Testis (tissue), 3 donors: ENCODE results near the gene SERPINB11. TPM values are rescaled to one million over a fixed set of nuclear protein-coding genes. Genes with fewer than 3 reads are reported as not detected.

Experiments
- DNase-seq: peaks from one replicate; pipeline ENCODE4 v3.0.0-alpha.2; 2019
- H3K27ac ChIP-seq, 2 donors: fragments of 200-600 bp; sonication (generic); one replicate each; pipeline ENCODE4 v1.5.1; 2019
- H3K27me3 ChIP-seq: fragments of 200-600 bp; sonication (generic); one replicate; pipeline ENCODE4 v1.5.1; 2019
- H3K36me3 ChIP-seq: fragments of 200-600 bp; sonication (generic); one replicate; pipeline ENCODE4 v1.5.1; 2017; ENCODE audit warnings: low read depth; ENCODE audit errors: missing control alignments
- H3K4me1 ChIP-seq: fragments of 200-600 bp; sonication (generic); one replicate; pipeline ENCODE4 v1.5.1; 2019
- H3K4me3 ChIP-seq, 2 donors: fragments of 200-600 bp; sonication (generic); one replicate each; pipeline ENCODE4 v1.5.1; 2017 to 2019
- H3K9me3 ChIP-seq: fragments of 200-600 bp; sonication (generic); one replicate; pipeline ENCODE4 v1.5.1; 2017
- POLR2A ChIP-seq: fragments of 450-650 bp; IDR thresholded peaks from one replicate; pipeline ENCODE4 v1.6.1; 2017; ENCODE audit warnings: antibody characterized with exemption, mild to moderate bottlenecking, moderate library complexity
- WGBS, 2 donors: methylation state at CpG; one replicate each; pipeline ENCODE4 v1.1.5; 2018; 5-methylcytosine and 5-hydroxymethylcytosine counted together
- intact Hi-C: fragments of 100-400 bp; cut with DNase I; formaldehyde crosslinking; loops from one replicate; pipeline ENCODE4 v1.15.1; 2023; ENCODE audit warnings: low total_unique reads
- polyA plus RNA-seq: library from polyadenylated mRNA; stranded (reverse); fragments of 350-450 nt; fragmentation: Illumina TruSeq; extraction: RNeasy Lipid Tissue Mini Kit (QIAGEN cat#74804); gene quantifications from one replicate; pipeline ENCODE4 v1.2.3, GENCODE V29; 2014; ENCODE audit warnings: low read depth, low replicate concordance; ENCODE audit not compliant: insufficient read depth
- total RNA-seq, 2 donors: library from RNA; depleted of rRNA; stranded (reverse); fragments of >200 nt; gene quantifications; one replicate each; pipeline ENCODE4 v1.2.3, GENCODE V29; 2016
- TF ChIP-seq, protein P1 (sequence below), 3 experiments: fragments of 450-650 bp in 2 of 3; fragments of 200-600 bp in 1 of 3; sonication (generic) in 1 of 3; IDR thresholded peaks; one replicate each; pipeline ENCODE4 v1.5.1; 2016 to 2019; ENCODE audit warnings: antibody characterized with exemption in 3 of 3, mild to moderate bottlenecking in 2 of 3, moderate library complexity in 1 of 3

SERPINB11 gene
- total and polyA plus RNA-seq, 3 donors from 2014 or later = 0.34 to 2.0 (median 0.50) TPM

DNA sequence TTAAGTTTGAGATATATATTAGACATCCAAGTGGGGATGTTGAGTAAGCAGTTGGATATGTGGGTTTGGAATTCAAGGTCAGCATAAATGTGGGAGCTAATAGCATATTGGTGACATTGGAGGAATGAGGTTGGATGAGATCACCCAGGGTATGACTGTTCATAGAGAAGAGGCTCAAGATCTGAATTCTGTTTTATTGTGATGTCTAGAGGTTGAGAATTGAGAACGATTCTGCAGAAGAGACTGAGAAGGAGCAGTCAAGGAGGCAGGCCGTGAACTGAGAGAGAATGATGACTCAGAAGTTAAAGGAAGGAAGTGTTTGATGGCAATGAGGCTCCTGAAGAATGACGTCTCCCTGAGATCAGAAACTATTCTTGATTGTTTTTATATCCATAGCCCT lies 5.9 kb downstream of the SERPINB11 start:
- WGBS, 2 donors = 76 to 88% methylated on average over 3 of the region's 3 CpGs
- H3K4me3 ChIP-seq = no peak overlapping the region
- no peak for DNase-seq
- intact Hi-C loops = no loop called here
- no peaks in the 10 kb centered on the region for H3K9me3 ChIP-seq
- no peaks in the 10 kb centered on the region for H3K36me3 ChIP-seq
- H3K4me1 ChIP-seq = no peaks in the 10 kb centered on the region
- TF ChIP-seq, protein P1, sequence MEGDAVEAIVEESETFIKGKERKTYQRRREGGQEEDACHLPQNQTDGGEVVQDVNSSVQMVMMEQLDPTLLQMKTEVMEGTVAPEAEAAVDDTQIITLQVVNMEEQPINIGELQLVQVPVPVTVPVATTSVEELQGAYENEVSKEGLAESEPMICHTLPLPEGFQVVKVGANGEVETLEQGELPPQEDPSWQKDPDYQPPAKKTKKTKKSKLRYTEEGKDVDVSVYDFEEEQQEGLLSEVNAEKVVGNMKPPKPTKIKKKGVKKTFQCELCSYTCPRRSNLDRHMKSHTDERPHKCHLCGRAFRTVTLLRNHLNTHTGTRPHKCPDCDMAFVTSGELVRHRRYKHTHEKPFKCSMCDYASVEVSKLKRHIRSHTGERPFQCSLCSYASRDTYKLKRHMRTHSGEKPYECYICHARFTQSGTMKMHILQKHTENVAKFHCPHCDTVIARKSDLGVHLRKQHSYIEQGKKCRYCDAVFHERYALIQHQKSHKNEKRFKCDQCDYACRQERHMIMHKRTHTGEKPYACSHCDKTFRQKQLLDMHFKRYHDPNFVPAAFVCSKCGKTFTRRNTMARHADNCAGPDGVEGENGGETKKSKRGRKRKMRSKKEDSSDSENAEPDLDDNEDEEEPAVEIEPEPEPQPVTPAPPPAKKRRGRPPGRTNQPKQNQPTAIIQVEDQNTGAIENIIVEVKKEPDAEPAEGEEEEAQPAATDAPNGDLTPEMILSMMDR (IDR thresholded peaks at IDR 0.05) = no peak
- no peak for TF ChIP-seq POLR2A
- H3K27ac ChIP-seq = no peak overlapping the region
- no peaks in the 10 kb centered on the region for H3K27me3 ChIP-seq

DNA sequence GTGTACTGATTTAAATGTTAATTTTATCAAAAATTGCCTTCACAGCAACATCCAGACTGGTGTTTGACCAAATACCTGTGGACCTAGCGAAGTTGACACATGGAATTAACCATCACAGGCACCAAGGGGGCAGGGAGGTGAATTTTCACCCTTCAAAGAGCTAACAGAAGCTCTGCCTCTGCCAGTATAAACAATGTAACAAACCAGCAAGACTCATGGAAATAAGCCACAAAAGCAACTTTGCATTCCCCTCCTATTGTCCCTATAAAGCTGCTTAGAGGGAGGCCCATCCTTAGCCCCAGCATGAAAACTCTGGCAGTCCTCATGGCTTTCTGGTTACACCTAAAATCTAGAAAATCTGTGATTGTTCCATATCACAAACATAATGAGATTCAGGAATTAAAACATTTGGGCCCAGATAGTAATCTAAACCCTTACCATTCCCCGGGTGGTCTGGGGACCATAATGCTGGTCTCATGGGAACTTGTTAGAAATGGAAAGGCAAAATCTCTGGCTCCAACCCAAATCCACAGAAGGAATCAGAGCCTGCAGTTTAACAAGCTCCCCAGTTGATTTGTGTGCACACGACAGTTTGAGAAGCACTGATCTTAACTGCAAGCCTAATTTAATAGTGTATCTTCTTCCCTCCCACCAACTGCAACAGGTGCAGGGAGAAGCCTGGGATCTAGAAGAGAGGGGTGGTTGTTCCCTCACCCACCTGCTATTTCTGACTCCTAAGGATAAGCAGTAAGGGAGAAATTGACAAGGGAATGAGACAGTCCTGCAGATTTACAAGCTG lies 23.1 kb downstream of the SERPINB11 start:
- H3K27me3 ChIP-seq = no peaks in the 10 kb centered on the region
- TF ChIP-seq POLR2A = no peak
- TF ChIP-seq, protein P1 (IDR thresholded peaks at IDR 0.05) = no peak
- H3K4me1 ChIP-seq = no peaks in the 10 kb centered on the region
- no peaks in the 10 kb centered on the region for H3K36me3 ChIP-seq
- intact Hi-C loops = no loop called here
- no peaks in the 10 kb centered on the region for H3K9me3 ChIP-seq
- 3 to 28% methylated on average over 3 of the region's 3 CpGs for WGBS, 2 donors
- H3K27ac ChIP-seq = no peak overlapping the region
- DNase-seq = peak; percentile 16
- H3K4me3 ChIP-seq = no peak overlapping the region

DNA sequence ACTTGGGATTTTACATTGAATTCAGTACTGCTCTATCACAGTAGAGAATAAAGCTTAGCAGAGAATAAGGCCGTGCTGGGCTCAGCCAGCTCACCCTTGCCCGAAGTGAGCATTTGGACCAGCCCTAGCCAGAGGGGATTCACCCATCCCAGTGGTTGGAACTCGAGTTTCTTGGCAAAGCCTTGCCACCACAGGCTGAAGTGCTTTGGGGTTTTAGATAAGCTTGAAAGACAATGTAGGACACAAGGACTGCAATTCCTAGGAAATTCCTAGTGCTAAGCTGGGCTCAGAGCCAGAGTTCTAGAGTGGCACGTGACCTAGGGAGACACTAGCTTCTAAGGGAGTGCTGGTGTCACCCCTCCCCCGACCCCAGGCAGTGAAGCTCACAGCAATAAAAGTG lies 28.0 kb downstream of the SERPINB11 start:
- intact Hi-C loops = no loop called here
- Histone ChIP-seq H3K4me1 (peaks cover 4% of the 10 kb centered on the region), H3K27ac (no peak overlapping the region), H3K27me3 (no peaks in the 10 kb centered on the region), H3K4me3 (no peak overlapping the region), H3K9me3 (no peaks in the 10 kb centered on the region), H3K36me3 (no peaks in the 10 kb centered on the region)
- WGBS, 2 donors = 58 to 76% methylated on average over 3 to 5 of the region's 5 CpGs
- peak; percentile 84 for DNase-seq
- TF ChIP-seq, protein P1 (IDR thresholded peaks at IDR 0.05) = no peak
- no peak for TF ChIP-seq POLR2A

DNA sequence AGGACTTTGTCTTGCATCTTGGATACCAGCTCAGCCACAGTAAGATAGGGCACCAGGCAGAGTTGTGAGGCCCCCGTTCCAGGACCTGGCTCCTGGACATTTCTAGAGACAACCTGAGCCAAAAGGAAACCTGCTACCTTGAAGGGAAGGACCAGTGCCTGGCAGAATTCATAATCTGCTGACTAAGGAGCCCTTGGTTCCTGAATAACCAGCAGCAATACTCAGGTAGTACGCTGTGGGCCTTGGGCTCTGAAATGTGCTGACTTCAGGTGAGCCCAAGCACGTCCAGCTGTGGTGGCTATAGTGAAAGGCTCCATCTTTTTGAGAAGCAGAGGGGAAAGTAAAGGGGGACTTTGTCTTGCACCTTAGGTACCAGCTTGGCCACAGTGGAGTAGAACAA lies 28.5 kb downstream of the SERPINB11 start:
- 75 to 83% methylated on average over 3 of the region's 3 CpGs for WGBS, 2 donors
- H3K27me3 ChIP-seq = no peaks in the 10 kb centered on the region
- no peak overlapping the region for H3K27ac ChIP-seq
- intact Hi-C loops = no loop called here
- no peaks in the 10 kb centered on the region for H3K9me3 ChIP-seq
- DNase-seq = no peak
- TF ChIP-seq POLR2A = no peak
- TF ChIP-seq, protein P1 (IDR thresholded peaks at IDR 0.05) = no peak
- no peaks in the 10 kb centered on the region for H3K36me3 ChIP-seq
- peaks cover 4% of the 10 kb centered on the region for H3K4me1 ChIP-seq
- no peak overlapping the region for H3K4me3 ChIP-seq

DNA sequence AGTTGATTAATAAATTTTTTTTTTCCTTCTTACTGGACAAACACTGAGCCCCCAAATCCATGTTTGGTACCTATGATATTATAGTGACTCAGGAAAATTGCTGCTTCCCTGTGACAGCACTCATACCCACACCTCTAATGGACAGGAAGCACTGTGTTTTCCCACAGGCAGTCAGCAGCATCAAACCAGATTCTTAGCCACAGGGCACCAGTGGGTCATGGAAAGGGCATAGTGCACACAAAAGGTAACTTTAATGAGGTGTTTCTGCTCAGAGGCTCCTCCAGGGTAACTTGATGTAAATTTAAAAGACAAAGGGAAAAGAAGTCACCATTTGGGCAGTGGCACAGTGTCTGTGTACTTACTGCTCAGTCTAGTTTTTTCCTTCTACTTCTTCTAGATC lies 34.1 kb downstream of the SERPINB11 start:
- Histone ChIP-seq H3K9me3 (no peaks in the 10 kb centered on the region), H3K27ac (no peak overlapping the region), H3K4me1 (no peaks in the 10 kb centered on the region), H3K27me3 (no peaks in the 10 kb centered on the region), H3K4me3 (no peak overlapping the region), H3K36me3 (no peaks in the 10 kb centered on the region)
- TF ChIP-seq POLR2A = no peak
- TF ChIP-seq, protein P1 (IDR thresholded peaks at IDR 0.05) = no peak
- intact Hi-C loops = no loop called here
- DNase-seq = no peak
